Astrocyte of the cerebellum (primary cell): ENCODE data around the gene SLCO2B1.
A peak's percentile ranks its signal among the peaks of the same experiment; 100 is the strongest.

Source experiments
- DNase-seq: peaks from one replicate; pipeline ENCODE4 v3.0.0-alpha.2; 2011; ENCODE audit warnings: low read depth
- H3K4me3 ChIP-seq: 2 replicates; pipeline ENCODE4 v1.5.1; 2011; ENCODE audit warnings: mild to moderate bottlenecking, low read depth, low read length, moderate library complexity
- in situ Hi-C: cut with HindIII; loops from 2 replicates; pipeline ENCODE4 v1.10.0; 2017; ENCODE audit warnings: low sequenced_read_pairs
- TF ChIP-seq, protein P1 (sequence below): IDR thresholded peaks from 2 replicates; pipeline ENCODE4 v1.5.1; 2012; ENCODE audit warnings: low read length, low read depth, moderate library complexity, mild to moderate bottlenecking; ENCODE audit errors: missing control alignments

Gene SLCO2B1

DNA sequence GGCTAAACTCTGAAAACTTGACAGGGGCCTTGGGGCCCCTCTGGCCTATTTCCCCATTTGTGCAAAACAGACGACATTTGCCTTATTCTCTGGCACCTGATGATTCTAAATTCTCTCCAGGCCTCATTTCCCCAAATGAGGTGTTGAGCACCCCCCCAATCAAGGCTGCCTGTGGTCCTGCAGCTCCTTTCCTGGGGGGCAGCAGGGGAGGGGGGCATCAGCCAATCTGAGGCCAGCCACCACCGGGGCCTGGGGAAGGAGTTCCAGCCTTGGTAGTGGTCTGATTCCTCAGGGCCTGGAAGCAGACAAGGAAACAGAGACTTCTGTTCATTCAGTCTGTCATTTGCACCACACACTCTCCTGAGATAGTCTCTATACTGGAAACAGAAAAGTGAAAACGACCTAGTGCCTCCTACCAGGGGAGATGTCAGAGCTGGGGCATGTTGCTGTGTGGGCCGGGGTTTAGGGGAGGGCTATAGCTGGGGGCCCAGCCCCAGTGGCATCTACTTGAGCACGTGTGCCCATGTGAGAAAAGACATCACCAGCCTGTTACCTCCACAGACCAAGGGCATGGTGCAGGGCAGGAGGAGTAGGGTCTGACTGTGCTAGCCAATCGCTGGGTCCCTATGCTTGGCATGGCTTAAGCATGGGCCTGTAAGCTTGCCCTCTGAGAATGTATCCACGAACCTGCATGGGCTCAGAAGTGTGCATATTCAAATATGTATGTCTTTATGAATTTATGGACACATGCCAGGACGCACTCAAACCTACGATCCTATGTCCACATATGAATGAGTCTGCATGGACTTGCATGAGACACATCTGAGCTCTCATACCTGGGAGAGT lies 87.9 kb downstream of the SLCO2B1 start:
- in situ Hi-C loops: no loop called here
- no peak overlapping the region for H3K4me3 ChIP-seq
- no peak for DNase-seq
- TF ChIP-seq, protein P1, sequence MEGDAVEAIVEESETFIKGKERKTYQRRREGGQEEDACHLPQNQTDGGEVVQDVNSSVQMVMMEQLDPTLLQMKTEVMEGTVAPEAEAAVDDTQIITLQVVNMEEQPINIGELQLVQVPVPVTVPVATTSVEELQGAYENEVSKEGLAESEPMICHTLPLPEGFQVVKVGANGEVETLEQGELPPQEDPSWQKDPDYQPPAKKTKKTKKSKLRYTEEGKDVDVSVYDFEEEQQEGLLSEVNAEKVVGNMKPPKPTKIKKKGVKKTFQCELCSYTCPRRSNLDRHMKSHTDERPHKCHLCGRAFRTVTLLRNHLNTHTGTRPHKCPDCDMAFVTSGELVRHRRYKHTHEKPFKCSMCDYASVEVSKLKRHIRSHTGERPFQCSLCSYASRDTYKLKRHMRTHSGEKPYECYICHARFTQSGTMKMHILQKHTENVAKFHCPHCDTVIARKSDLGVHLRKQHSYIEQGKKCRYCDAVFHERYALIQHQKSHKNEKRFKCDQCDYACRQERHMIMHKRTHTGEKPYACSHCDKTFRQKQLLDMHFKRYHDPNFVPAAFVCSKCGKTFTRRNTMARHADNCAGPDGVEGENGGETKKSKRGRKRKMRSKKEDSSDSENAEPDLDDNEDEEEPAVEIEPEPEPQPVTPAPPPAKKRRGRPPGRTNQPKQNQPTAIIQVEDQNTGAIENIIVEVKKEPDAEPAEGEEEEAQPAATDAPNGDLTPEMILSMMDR: no peak

- DNase-seq: no peak
- H3K4me3 ChIP-seq: no peak overlapping the region
- TF ChIP-seq, protein P1: no peak
- in situ Hi-C loops: no loop called here
These were observed 88.8 kb downstream of the SLCO2B1 start for GRCh38 chr11:75239531-75240290.

DNA sequence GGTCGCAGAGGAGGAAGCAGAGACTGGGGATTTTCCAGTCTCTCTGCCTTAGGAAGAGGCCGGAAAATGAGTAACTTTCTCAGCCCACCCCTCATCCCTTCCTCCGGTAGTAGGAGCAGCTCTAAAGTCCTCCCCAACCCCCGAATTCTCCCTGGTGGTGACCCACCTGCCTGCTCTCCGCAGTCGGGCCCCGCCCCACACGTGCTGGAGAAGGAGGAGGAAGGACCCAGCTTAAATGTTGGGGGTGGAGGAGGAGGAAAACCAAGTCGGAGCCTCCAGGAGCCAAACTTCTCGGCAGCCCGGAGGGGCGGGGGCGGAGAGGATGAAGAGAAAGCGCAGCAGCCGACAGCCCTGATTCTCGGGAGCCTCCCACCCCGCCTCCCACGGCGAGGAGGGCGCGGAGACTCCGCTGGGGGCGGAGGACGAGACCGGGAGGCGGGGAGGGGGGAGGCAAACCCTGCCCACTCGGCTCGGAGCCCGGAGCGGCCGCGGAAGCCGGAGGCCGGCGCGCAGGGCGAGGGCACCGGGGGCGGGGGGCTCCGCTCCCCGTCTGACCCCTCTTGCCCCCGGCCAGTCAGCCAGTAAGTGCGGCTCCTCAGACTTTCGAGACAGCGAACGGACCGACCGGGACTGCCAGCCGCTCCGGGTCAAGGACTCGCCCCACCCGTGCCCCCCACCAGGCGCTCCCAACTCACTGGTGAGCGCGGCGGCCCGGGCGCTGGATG lies 89.6 kb downstream of the SLCO2B1 start, which contains the start of gene TPBGL:
Gene TPBGL (plus strand): TSS at position 464 of the 725 bp plus-strand sequence. CDS start 276 bp downstream, outside the sequence.
- TF ChIP-seq, protein P1: no peak
- DNase-seq: no peak
- H3K4me3 ChIP-seq: peak within 1 kb of the TSS; percentile 21
- in situ Hi-C loops: no loop called here

DNA sequence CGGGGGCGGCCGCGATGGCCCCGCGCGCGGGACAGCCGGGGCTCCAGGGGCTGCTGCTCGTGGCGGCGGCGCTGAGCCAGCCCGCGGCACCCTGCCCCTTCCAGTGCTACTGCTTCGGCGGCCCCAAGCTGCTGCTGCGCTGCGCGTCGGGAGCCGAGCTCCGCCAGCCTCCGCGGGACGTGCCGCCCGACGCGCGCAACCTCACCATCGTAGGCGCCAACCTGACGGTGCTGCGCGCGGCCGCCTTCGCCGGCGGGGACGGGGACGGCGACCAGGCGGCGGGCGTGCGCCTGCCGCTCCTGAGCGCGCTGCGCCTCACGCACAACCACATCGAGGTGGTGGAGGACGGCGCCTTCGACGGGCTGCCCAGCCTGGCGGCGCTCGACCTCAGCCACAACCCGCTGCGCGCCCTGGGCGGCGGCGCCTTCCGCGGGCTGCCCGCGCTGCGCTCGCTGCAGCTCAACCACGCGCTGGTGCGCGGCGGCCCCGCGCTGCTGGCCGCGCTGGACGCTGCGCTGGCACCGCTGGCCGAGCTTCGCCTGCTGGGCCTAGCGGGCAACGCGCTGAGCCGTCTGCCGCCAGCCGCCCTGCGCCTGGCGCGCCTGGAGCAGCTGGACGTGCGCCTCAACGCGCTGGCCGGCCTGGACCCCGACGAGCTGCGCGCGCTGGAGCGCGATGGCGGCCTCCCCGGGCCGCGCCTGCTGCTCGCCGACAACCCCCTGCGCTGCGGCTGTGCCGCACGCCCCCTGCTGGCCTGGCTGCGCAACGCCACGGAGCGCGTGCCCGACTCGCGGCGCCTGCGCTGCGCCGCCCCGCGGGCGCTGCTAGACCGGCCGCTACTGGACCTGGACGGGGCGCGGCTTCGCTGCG lies 90.4 kb downstream of the SLCO2B1 start:
- in situ Hi-C loops: no loop called here
- peak overlapping the region; percentile 32 for H3K4me3 ChIP-seq
- TF ChIP-seq, protein P1: peak; percentile 52
- DNase-seq: peak; percentile 27

GRCh38 chr11:75241906-75242644 lies 91.2 kb downstream of the SLCO2B1 start:
- in situ Hi-C loops: no loop called here
- H3K4me3 ChIP-seq: peak overlapping the region; percentile 32
- TF ChIP-seq, protein P1: no peak
- DNase-seq: no peak
